ENCODE measurements around the gene SH3GLB2. TPM values are rescaled to one million over a fixed set of nuclear protein-coding genes. Genes with fewer than 3 reads are reported as not detected.
"Not testable (repeated sequence)": the region's sequence is repeated elsewhere in the genome, so short reads cannot be mapped to it uniquely, and the experiment has no call there.

Gene SH3GLB2
- total RNA-seq, 1 donor from 2014 or later = 36.0 TPM

GRCh38 chr9:129022037-129022436 lies 6.1 kb downstream of the SH3GLB2 start:
- no peak for DNase-seq (ENCODE audit: low read depth, low spot score)

GRCh38 chr9:129021091-129021490 lies 7.0 kb downstream of the SH3GLB2 start:
- no peak for DNase-seq (ENCODE audit: low read depth, low spot score)

- DNase-seq (ENCODE audit: low read depth, low spot score) = no peak
Measured at GRCh38 chr9:129014608-129015007, 13.5 kb downstream of the SH3GLB2 start.

- DNase-seq (ENCODE audit: low read depth, low spot score) = no peak
Measured at GRCh38 chr9:129014124-129014523, 14.0 kb downstream of the SH3GLB2 start.

GRCh38 chr9:129013674-129014073 lies 14.5 kb downstream of the SH3GLB2 start:
- DNase-seq (ENCODE audit: low read depth, low spot score) = no peak

- no peak for DNase-seq (ENCODE audit: low read depth, low spot score)
Measured at GRCh38 chr9:129012893-129013448, 15.2 kb downstream of the SH3GLB2 start.

GRCh38 chr9:129012343-129012742 lies 15.8 kb downstream of the SH3GLB2 start:
- no peak for DNase-seq (ENCODE audit: low read depth, low spot score)

GRCh38 chr9:129011761-129012181 lies 16.4 kb downstream of the SH3GLB2 start:
- no peak for DNase-seq (ENCODE audit: low read depth, low spot score)

- DNase-seq (ENCODE audit: low read depth, low spot score) = no peak
Measured at GRCh38 chr9:129011170-129011569, 17.0 kb downstream of the SH3GLB2 start.

- DNase-seq (ENCODE audit: low read depth, low spot score) = no peak
Measured at GRCh38 chr9:129010267-129010975, 17.7 kb downstream of the SH3GLB2 start.

GRCh38 chr9:129009584-129010141 lies 18.5 kb downstream of the SH3GLB2 start:
- DNase-seq (ENCODE audit: low read depth, low spot score) = no peak

- no peak for DNase-seq (ENCODE audit: low read depth, low spot score)
Measured at GRCh38 chr9:129008986-129009583, 19.0 kb downstream of the SH3GLB2 start.

- no peak for DNase-seq (ENCODE audit: low read depth, low spot score)
Measured at GRCh38 chr9:129008469-129008965, 19.6 kb downstream of the SH3GLB2 start.

- DNase-seq (ENCODE audit: low read depth, low spot score) = no peak
Measured at GRCh38 chr9:129007766-129008468, 20.2 kb downstream of the SH3GLB2 start.

GRCh38 chr9:129007035-129007765 lies 20.9 kb downstream of the SH3GLB2 start:
- DNase-seq (ENCODE audit: low read depth, low spot score) = no peak

GRCh38 chr9:129006328-129007034 lies 21.6 kb downstream of the SH3GLB2 start:
- DNase-seq (ENCODE audit: low read depth, low spot score) = peak; percentile 27

GRCh38 chr9:129005336-129005997 lies 22.7 kb downstream of the SH3GLB2 start:
- no peak for DNase-seq (ENCODE audit: low read depth, low spot score)

GRCh38 chr9:129004173-129004572 lies 24.0 kb downstream of the SH3GLB2 start:
- not testable (repeated sequence) for DNase-seq (ENCODE audit: low read depth, low spot score)

- no peak for DNase-seq (ENCODE audit: low read depth, low spot score)
Measured at GRCh38 chr9:129002992-129003391, 25.1 kb downstream of the SH3GLB2 start.
